ENCODE data around the gene ARHGAP24. TPM values are rescaled to one million over a fixed set of nuclear protein-coding genes. Genes with fewer than 3 reads are reported as not detected.

ARHGAP24 gene
- total and polyA plus RNA-seq, 8 donors = 10.5 to 34.7 (median 17.1) TPM

DNA sequence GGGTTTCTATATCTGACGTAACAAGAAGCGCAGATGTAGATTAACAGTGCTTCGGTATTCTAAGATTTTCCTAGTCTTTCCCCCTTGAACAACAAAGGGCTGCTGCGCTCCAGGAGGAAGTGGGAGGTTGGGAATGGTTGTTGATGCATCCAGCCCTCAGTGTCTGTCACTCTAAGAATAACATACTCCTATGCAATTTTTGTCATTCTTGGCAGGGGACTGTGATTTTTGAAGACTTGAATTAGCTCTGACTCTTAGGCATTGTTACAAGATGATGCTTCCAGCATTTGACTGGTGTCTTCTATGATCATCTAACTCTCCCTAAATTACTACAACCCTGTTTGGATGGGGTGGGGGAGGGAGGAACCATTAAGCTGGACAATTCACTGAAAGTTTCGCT, 394.2 kb downstream of the ARHGAP24 start:
- ATAC-seq = no peak
- no peaks in the 10 kb centered on the region for H3K27me3 ChIP-seq

GRCh38 chr4:85870298-85871083, 395.5 kb downstream of the ARHGAP24 start:
- Histone ChIP-seq H3K36me3 (no peaks in the 10 kb centered on the region), H3K4me1 (peaks cover 14 to 28% (median 25%) of the 10 kb centered on the region in 3 donors), H3K27ac (peak overlapping the region in 2 of 4 donors; percentile 35 to 45), H3K4me3 (no peak overlapping the region), H3K27me3 (no peaks in the 10 kb centered on the region), H3K9me3 (no peaks in the 10 kb centered on the region)
- ATAC-seq = peak; percentile 64 to 83 (median 83)
- no peak for DNase-seq
- TF ChIP-seq, protein P1, sequence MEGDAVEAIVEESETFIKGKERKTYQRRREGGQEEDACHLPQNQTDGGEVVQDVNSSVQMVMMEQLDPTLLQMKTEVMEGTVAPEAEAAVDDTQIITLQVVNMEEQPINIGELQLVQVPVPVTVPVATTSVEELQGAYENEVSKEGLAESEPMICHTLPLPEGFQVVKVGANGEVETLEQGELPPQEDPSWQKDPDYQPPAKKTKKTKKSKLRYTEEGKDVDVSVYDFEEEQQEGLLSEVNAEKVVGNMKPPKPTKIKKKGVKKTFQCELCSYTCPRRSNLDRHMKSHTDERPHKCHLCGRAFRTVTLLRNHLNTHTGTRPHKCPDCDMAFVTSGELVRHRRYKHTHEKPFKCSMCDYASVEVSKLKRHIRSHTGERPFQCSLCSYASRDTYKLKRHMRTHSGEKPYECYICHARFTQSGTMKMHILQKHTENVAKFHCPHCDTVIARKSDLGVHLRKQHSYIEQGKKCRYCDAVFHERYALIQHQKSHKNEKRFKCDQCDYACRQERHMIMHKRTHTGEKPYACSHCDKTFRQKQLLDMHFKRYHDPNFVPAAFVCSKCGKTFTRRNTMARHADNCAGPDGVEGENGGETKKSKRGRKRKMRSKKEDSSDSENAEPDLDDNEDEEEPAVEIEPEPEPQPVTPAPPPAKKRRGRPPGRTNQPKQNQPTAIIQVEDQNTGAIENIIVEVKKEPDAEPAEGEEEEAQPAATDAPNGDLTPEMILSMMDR (IDR thresholded peaks at IDR 0.05) = no peak
- intact Hi-C loops (cut with DNase I) = no loop called here
- no peak for FAIRE-seq
- WGBS, 2 donors = 67 to 71% methylated on average over 2 of the region's 2 CpGs

More for the DNA sequence above, 394.2 kb downstream of the ARHGAP24 start:
- Histone ChIP-seq H3K4me1 (peaks cover 11 to 29% (median 28%) of the 10 kb centered on the region in 3 donors), H3K9me3 (no peaks in the 10 kb centered on the region), H3K27ac (peak overlapping the region in 1 of 4 donors; percentile 45), H3K4me3 (no peak overlapping the region), H3K36me3 (no peaks in the 10 kb centered on the region)
- 73 to 76% methylated on average over 5 of the region's 5 CpGs for WGBS, 2 donors
- DNase-seq (no peak), FAIRE-seq (no peak)
- intact Hi-C loops (cut with DNase I) = no loop called here
- TF ChIP-seq, protein P1 (IDR thresholded peaks at IDR 0.05) = no peak

- Histone ChIP-seq H3K27me3 (no peaks in the 10 kb centered on the region), H3K4me1 (peaks cover 14 to 19% (median 16%) of the 10 kb centered on the region in 3 donors), H3K4me3 (no peak overlapping the region), H3K36me3 (no peaks in the 10 kb centered on the region), H3K9me3 (no peaks in the 10 kb centered on the region), H3K27ac (no peak overlapping the region)
- no peak for DNase-seq
- WGBS, 2 donors = 88 to 100% methylated on average over 1 of the region's 1 CpG
- intact Hi-C loops (cut with DNase I) = no loop called here
- FAIRE-seq = peak; percentile 17
- ATAC-seq = no peak
- TF ChIP-seq, protein P1 (IDR thresholded peaks at IDR 0.05) = no peak
These were observed 398.6 kb downstream of the ARHGAP24 start for GRCh38 chr4:85873566-85873965.

DNA sequence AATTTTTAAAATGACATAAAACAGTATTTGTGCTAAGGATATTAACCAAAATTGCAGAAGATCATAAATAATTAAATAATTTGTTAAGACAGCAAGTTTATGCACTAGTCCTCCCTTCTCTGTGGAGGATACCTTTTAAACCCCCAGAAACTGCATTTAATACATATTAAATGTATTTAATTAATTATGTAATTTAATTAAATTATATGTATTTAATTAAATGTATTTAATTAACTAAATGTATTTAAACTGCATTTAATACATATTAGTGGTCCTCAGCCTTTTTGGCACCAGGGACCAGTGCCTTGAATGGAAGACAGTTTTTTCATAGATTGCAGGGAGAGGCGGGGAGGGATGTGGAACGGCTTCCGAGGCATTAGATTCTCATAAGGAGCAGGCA, 404.6 kb downstream of the ARHGAP24 start:
- H3K36me3 ChIP-seq = no peaks in the 10 kb centered on the region
- H3K9me3 ChIP-seq = no peaks in the 10 kb centered on the region
- no peak overlapping the region for H3K27ac ChIP-seq
- no peaks in the 10 kb centered on the region for H3K4me1 ChIP-seq
- ATAC-seq (no peak), DNase-seq (no peak), FAIRE-seq (no peak)
- H3K4me3 ChIP-seq = no peak overlapping the region
- WGBS, 2 donors = 97 to 98% methylated on average over 3 of the region's 3 CpGs
- TF ChIP-seq, protein P1 (IDR thresholded peaks at IDR 0.05) = no peak
- no peaks in the 10 kb centered on the region for H3K27me3 ChIP-seq
- intact Hi-C loops (cut with DNase I) = no loop called here

DNA sequence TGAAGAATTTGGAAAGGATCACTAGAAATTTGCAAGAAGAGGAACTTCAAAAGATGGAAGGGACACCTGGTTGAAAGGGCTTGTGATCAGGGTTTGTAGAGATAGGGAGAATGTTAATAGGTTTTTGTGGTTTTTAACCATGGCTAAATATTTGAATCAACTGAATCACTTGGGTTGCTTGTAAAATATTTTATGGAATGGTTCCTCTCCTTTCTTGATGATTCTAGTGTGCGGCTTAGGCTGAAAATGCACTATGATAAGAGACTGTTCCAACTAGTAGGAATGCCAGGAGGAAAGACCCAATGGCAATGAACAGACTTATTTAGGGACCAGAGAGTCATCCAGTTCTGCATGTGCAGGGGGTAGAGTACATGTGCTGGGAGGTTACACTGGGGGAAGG, 408.2 kb downstream of the ARHGAP24 start:
- 96 to 98% methylated on average over 1 of the region's 1 CpG for WGBS, 2 donors
- Histone ChIP-seq H3K36me3 (no peaks in the 10 kb centered on the region), H3K4me1 (no peaks in the 10 kb centered on the region), H3K4me3 (no peak overlapping the region), H3K9me3 (no peaks in the 10 kb centered on the region), H3K27ac (no peak overlapping the region), H3K27me3 (no peaks in the 10 kb centered on the region)
- FAIRE-seq = no peak
- TF ChIP-seq, protein P1 (IDR thresholded peaks at IDR 0.05) = no peak
- no peak for DNase-seq
- no peak for ATAC-seq
- intact Hi-C loops (cut with DNase I) = no loop called here
